IMR-90 (cell line): Measurements from ENCODE around the gene NOVA2. TPM values are rescaled to one million over a fixed set of nuclear protein-coding genes. Genes with fewer than 3 reads are reported as not detected.

Source experiments
- ATAC-seq: fragments of 200-7000 bp; cut with Tn5 transposase; 2 replicates; pipeline ENCODE4 v1.9.1; 2020; ENCODE audit warnings: low read depth, mild to moderate bottlenecking, moderate library complexity
- BruUV-seq: library from RNA; stranded (reverse); fragments of 400-500 nt; replicated peaks from 2 replicates; lab custom pipeline; 2021; lab: Mats Ljungman, UMichigan
- CTCF ChIA-PET: fragments of 300-600 bp; formaldehyde crosslinking; extraction: SDS; loops from one replicate; lab custom pipeline; 2021; ENCODE audit warnings: antibody characterized with exemption; lab: Yijun Ruan, JAX
- POLR2A ChIA-PET: fragments of 300-600 bp; sonication (Branson Sonifier 250); formaldehyde crosslinking; loops from one replicate; lab custom pipeline; 2022; ENCODE audit warnings: antibody characterized with exemption; ENCODE audit not compliant: unreplicated experiment; lab: Charles Lee
- DNase-seq: peaks from one replicate; pipeline ENCODE4 v3.0.0; 2013
- H2AFZ ChIP-seq: replicated peaks from 2 replicates; pipeline ENCODE3; 2013; ENCODE audit warnings: low read length, mild to moderate bottlenecking; ENCODE audit not compliant: poor library complexity
- H2AK5ac ChIP-seq: 2 replicates; pipeline ENCODE4 v1.6.1; 2013; ENCODE audit warnings: low read depth, low read length, inconsistent platforms
- H2AK9ac ChIP-seq: replicated peaks from 2 replicates; pipeline ENCODE3; 2013; ENCODE audit warnings: mild to moderate bottlenecking, low read depth, low read length, moderate library complexity; ENCODE audit not compliant: poor library complexity
- H2BK120ac ChIP-seq: 2 replicates; pipeline ENCODE4 v1.6.1; 2013; ENCODE audit warnings: low read depth, low read length, inconsistent platforms
- H2BK15ac ChIP-seq: 3 replicates; pipeline ENCODE4 v1.6.1; 2013; ENCODE audit warnings: low read depth, low read length, inconsistent platforms
- H2BK20ac ChIP-seq: 2 replicates; pipeline ENCODE4 v1.6.1; 2013; ENCODE audit warnings: low read depth, mild to moderate bottlenecking, inconsistent platforms, low read length, moderate library complexity
- H2BK5ac ChIP-seq: 2 replicates; pipeline ENCODE4 v1.6.1; 2013; ENCODE audit warnings: mild to moderate bottlenecking, low read depth, low read length, inconsistent platforms; ENCODE audit not compliant: poor library complexity, severe bottlenecking
- H3K14ac ChIP-seq: replicated peaks from 2 replicates; pipeline ENCODE4 v1.6.1; 2013; ENCODE audit warnings: low read depth, low read length, inconsistent platforms
- H3K18ac ChIP-seq: 2 replicates; pipeline ENCODE4 v1.6.1; 2013; ENCODE audit warnings: low read depth, low read length, control low read depth
- H3K23ac ChIP-seq: 2 replicates; pipeline ENCODE4 v1.6.1; 2013; ENCODE audit warnings: low read depth, low read length, inconsistent platforms
- H3K27ac ChIP-seq: 2 replicates; pipeline ENCODE4 v1.5.1; 2013; ENCODE audit warnings: mild to moderate bottlenecking, control low read depth, low read length; ENCODE audit not compliant: insufficient read depth
- H3K27me3 ChIP-seq: 2 replicates; pipeline ENCODE4 v1.6.1; 2013; ENCODE audit warnings: low read length; ENCODE audit not compliant: control insufficient read depth, insufficient read depth
- H3K36me3 ChIP-seq: 2 replicates; pipeline ENCODE4 v1.6.1; 2013; ENCODE audit warnings: low read length, mixed read lengths; ENCODE audit not compliant: control insufficient read depth, insufficient read depth
- H3K4ac ChIP-seq: 2 replicates; pipeline ENCODE4 v1.6.1; 2013; ENCODE audit warnings: low read depth, low read length, inconsistent platforms
- H3K4me1 ChIP-seq: 2 replicates; pipeline ENCODE4 v1.6.1; 2013; ENCODE audit warnings: low read length, mixed read lengths; ENCODE audit not compliant: control insufficient read depth, insufficient read depth
- H3K4me2 ChIP-seq: 2 replicates; pipeline ENCODE4 v1.6.1; 2013; ENCODE audit warnings: low read depth, mild to moderate bottlenecking, control low read depth, low read length, moderate library complexity
- H3K4me3 ChIP-seq: 2 replicates; pipeline ENCODE4 v1.5.1; 2013; ENCODE audit warnings: low read depth, mild to moderate bottlenecking, control low read depth, low read length, moderate library complexity; ENCODE audit not compliant: insufficient read depth
- H3K56ac ChIP-seq: 2 replicates; pipeline ENCODE4 v1.6.1; 2013; ENCODE audit warnings: low read length, inconsistent platforms; ENCODE audit not compliant: insufficient read depth; ENCODE audit errors: extremely low read depth
- H3K79me1 ChIP-seq, 2 experiments: 2 replicates each; pipeline ENCODE4 v1.6.1; 2013; ENCODE audit warnings: low read length in 2 of 2, inconsistent platforms in 1 of 2, low read depth in 1 of 2
- H3K9ac ChIP-seq: 2 replicates; pipeline ENCODE4 v1.6.1; 2013; ENCODE audit warnings: low read depth, low read length, control low read depth
- H3K9me1 ChIP-seq: 2 replicates; pipeline ENCODE4 v1.6.1; 2013; ENCODE audit warnings: low read length, inconsistent platforms; ENCODE audit not compliant: insufficient read depth
- H3K9me3 ChIP-seq: 2 replicates; pipeline ENCODE4 v1.6.1; 2013; ENCODE audit warnings: low read length; ENCODE audit not compliant: control insufficient read depth, insufficient read depth
- H4K20me1 ChIP-seq: 2 replicates; pipeline ENCODE4 v1.6.1; 2013; ENCODE audit warnings: low read length, inconsistent platforms; ENCODE audit not compliant: insufficient read depth
- H4K5ac ChIP-seq: 2 replicates; pipeline ENCODE4 v1.6.1; 2013; ENCODE audit warnings: mild to moderate bottlenecking, low read depth, low read length, control low read depth
- H4K8ac ChIP-seq, 2 experiments: 2 replicates each; pipeline ENCODE4 v1.6.1; 2013; ENCODE audit warnings: low read depth in 2 of 2, low read length in 2 of 2, control low read depth in 1 of 2, inconsistent platforms in 1 of 2
- H4K91ac ChIP-seq: 2 replicates; pipeline ENCODE4 v1.6.1; 2013; ENCODE audit warnings: low read depth, low read length, inconsistent platforms; ENCODE audit not compliant: insufficient read depth
- FOS ChIP-seq: fragments of 150-350 bp; IDR thresholded peaks from 2 replicates; pipeline ENCODE4 v1.6.1; 2016; ENCODE audit warnings: low read depth, low read length
- MAZ ChIP-seq: IDR thresholded peaks from 2 replicates; pipeline ENCODE4 v1.6.1; 2012; ENCODE audit warnings: low read depth, mild to moderate bottlenecking, low read length, improper control_type of control experiment, moderate library complexity, borderline replicate concordance
- RAD21 ChIP-seq: IDR thresholded peaks from 2 replicates; pipeline ENCODE4 v1.6.1; 2012; ENCODE audit warnings: low read length, improper control_type of control experiment
- WGBS, 2 experiments: methylation state at CpG; one replicate each; pipeline versions ENCODE4 v1.1.5 to v1.1.7; 2013; ENCODE audit warnings: missing lambda C conversion rate in 2 of 2; ENCODE audit not compliant: insufficient read length in 1 of 2; ENCODE audit errors: extremely low coverage in 2 of 2; 5-methylcytosine and 5-hydroxymethylcytosine counted together
- dilution Hi-C: fragments of 300-500 bp; cut with HindIII; formaldehyde crosslinking; loops from one replicate; pipeline ENCODE4 v1.14.3; 2018; ENCODE audit warnings: low sequenced_read_pairs; ENCODE audit not compliant: unreplicated experiment
- in situ Hi-C: fragments of 300-500 bp; cut with MboI; formaldehyde crosslinking; loops from 3 replicates; pipeline ENCODE4 v1.14.3; 2019; ENCODE audit warnings: low sequenced_read_pairs, inconsistent platforms, mixed read lengths
- intact Hi-C: fragments of 100-400 bp; cut with micrococcal nuclease; formaldehyde crosslinking; loops from 2 replicates; pipeline ENCODE4 v1.10.0; 2022
- polyA plus RNA-seq, 3 experiments: library from polyadenylated mRNA; depleted of rRNA; stranded (reverse); fragments of >200 nt; gene quantifications; 2 replicates each; pipeline ENCODE4 v1.2.3, GENCODE V29; 2012; ENCODE audit warnings: low replicate concordance in 1 of 3
- total RNA-seq: library from RNA; depleted of rRNA; stranded (reverse); fragments of >200 nt; gene quantifications from 2 replicates; pipeline ENCODE4 v1.2.3, GENCODE V29; 2012

Gene NOVA2
- total and polyA plus RNA-seq, 2 of the 4 experiments (the other 2 are of a cell fraction) = 0.03 TPM; not detected in 1

DNA sequence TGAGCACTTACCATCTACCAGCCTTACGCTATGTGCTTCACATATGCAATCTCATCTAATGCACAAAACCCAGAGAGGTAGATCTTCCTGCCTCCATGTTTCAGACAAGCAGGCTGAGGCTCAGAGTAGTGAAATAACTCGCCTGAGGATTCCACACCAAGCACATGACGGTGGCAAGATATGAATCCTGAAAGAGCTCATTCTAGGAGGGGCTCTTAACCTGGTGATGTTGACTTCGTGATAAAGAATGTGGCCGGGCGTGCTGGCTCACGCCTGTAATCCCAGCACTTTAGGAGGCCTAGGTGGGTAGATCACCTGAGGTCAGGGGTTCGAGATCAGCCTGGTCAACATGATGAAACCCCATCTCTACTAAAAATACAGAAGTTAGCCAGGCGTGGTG, 5.0 kb downstream of the NOVA2 start:
- H3K18ac ChIP-seq = no peak overlapping the region
- no peak overlapping the region for H2BK120ac ChIP-seq
- no peaks in the 10 kb centered on the region for H4K20me1 ChIP-seq
- no peak overlapping the region for H2AK5ac ChIP-seq
- DNase-seq = no peak
- dilution Hi-C loops = no loop called here
- H4K91ac ChIP-seq = no peak overlapping the region
- H2AK9ac ChIP-seq = no peak overlapping the region
- 100% methylated on average over 1 of the region's 9 CpGs; no CpG with 5 or more reads in 1 of the 2 experiments for WGBS, 2 experiments
- intact Hi-C loops = no loop called here
- H2BK5ac ChIP-seq = no peak overlapping the region
- no peaks in the 10 kb centered on the region for H3K79me1 ChIP-seq
- CTCF ChIA-PET = no interaction called here
- TF ChIP-seq FOS (no peak), MAZ (no peak), RAD21 (no peak)
- H3K36me3 ChIP-seq = no peaks in the 10 kb centered on the region
- peaks cover 48% of the 10 kb centered on the region for H3K27me3 ChIP-seq
- POLR2A ChIA-PET = no interaction called here
- no peak overlapping the region for H3K27ac ChIP-seq
- H4K5ac ChIP-seq = no peak overlapping the region
- H3K9me1 ChIP-seq = no peaks in the 10 kb centered on the region
- no peak overlapping the region for H4K8ac ChIP-seq
- no peak overlapping the region for H3K14ac ChIP-seq
- no peak overlapping the region for H2AFZ ChIP-seq
- H3K9me3 ChIP-seq = no peaks in the 10 kb centered on the region
- no peak overlapping the region for H2BK20ac ChIP-seq
- no peak overlapping the region for H3K56ac ChIP-seq
- no peak overlapping the region for H3K4ac ChIP-seq
- BruUV-seq = no TSS peak
- no peak overlapping the region for H3K23ac ChIP-seq
- no peak overlapping the region for H3K4me3 ChIP-seq
- no peak overlapping the region for H3K9ac ChIP-seq
- no peak overlapping the region for H2BK15ac ChIP-seq
- H3K4me2 ChIP-seq = no peak overlapping the region
- in situ Hi-C loops = no loop called here
- no peak for ATAC-seq
- H3K4me1 ChIP-seq = no peaks in the 10 kb centered on the region
